ENCODE measurements around the gene PLPPR1.

PLPPR1 gene

DNA sequence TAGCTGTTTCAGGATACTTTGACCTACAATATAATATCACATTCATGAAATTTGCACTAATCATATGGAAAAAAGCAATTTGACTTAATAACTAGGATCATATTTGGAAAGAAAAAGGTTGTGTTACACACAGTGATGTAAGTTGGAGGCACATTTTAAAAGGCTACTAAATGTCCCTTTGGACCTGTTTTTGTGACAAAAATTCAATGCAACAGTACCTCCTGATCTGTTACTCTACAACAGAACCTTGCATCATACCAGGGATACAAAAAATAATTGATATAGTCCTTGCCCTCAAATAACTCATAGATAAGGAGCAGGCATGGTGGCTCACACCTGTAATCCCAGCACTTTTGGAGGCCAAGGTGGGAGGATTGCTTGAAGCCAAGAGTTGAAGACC lies 289.2 kb downstream of the PLPPR1 start:
- H3K27me3 ChIP-seq (ENCODE audit: insufficient read depth, low read length): no peaks in the 10 kb centered on the region
- TF ChIP-seq, protein P1, sequence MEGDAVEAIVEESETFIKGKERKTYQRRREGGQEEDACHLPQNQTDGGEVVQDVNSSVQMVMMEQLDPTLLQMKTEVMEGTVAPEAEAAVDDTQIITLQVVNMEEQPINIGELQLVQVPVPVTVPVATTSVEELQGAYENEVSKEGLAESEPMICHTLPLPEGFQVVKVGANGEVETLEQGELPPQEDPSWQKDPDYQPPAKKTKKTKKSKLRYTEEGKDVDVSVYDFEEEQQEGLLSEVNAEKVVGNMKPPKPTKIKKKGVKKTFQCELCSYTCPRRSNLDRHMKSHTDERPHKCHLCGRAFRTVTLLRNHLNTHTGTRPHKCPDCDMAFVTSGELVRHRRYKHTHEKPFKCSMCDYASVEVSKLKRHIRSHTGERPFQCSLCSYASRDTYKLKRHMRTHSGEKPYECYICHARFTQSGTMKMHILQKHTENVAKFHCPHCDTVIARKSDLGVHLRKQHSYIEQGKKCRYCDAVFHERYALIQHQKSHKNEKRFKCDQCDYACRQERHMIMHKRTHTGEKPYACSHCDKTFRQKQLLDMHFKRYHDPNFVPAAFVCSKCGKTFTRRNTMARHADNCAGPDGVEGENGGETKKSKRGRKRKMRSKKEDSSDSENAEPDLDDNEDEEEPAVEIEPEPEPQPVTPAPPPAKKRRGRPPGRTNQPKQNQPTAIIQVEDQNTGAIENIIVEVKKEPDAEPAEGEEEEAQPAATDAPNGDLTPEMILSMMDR (IDR thresholded peaks at IDR 0.05; ENCODE audit: low read length): no peak
- no peak for TF ChIP-seq EZH2 (IDR thresholded peaks at IDR 0.05; ENCODE audit: borderline replicate concordance, low read length)
- H3K79me2 ChIP-seq (ENCODE audit: insufficient read depth, low read length): no peaks in the 10 kb centered on the region
- no peak overlapping the region for H3K27ac ChIP-seq (ENCODE audit: low read depth, low read length, poor library complexity, severe bottlenecking)
- H3K9ac ChIP-seq (ENCODE audit: low read length): no peak overlapping the region
- no peaks in the 10 kb centered on the region for H3K9me2 ChIP-seq (ENCODE audit: low read depth, low read length)
- H4K20me1 ChIP-seq (ENCODE audit: insufficient read depth, low read length): no peaks in the 10 kb centered on the region
- H2AFZ ChIP-seq (ENCODE audit: low read length): no peak overlapping the region
- no peaks in the 10 kb centered on the region for H3K36me3 ChIP-seq (ENCODE audit: insufficient read depth, low read length)
- no peaks in the 10 kb centered on the region for H3F3A ChIP-seq (ENCODE audit: insufficient read depth, low read length)
- no peak overlapping the region for H3K4me2 ChIP-seq (ENCODE audit: low read length)
- no peak overlapping the region for H3K4me3 ChIP-seq (ENCODE audit: low read depth, low read length, poor library complexity, severe bottlenecking)
- no peaks in the 10 kb centered on the region for H3K4me1 ChIP-seq (ENCODE audit: insufficient read depth, low read length, severe bottlenecking)
- no peaks in the 10 kb centered on the region for H3K9me3 ChIP-seq (ENCODE audit: low read length)

DNA sequence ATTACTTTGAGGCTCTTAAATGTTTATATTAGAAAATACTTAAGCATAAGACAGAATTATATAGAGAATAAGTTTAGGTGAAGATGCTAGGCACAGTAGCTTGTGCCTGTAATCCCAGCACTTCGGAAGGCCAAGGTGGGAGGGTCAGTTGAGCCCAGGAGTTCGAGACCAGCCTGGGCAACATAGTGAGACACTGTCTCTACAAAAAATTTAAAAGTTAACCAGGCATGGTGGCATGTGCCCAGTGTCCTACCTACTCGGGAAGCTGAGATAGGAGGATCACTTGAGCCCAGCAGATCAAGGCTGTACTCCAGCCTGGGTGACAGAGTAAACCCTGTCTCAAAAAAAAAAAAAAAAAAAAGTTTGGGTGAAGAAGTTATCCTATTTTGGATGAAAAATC lies 294.6 kb downstream of the PLPPR1 start:
- no peak overlapping the region for H3K9ac ChIP-seq (ENCODE audit: low read length)
- no peak overlapping the region for H3K27ac ChIP-seq (ENCODE audit: low read depth, low read length, poor library complexity, severe bottlenecking)
- no peak overlapping the region for H2AFZ ChIP-seq (ENCODE audit: low read length)
- H3F3A ChIP-seq (ENCODE audit: insufficient read depth, low read length): no peaks in the 10 kb centered on the region
- H3K79me2 ChIP-seq (ENCODE audit: insufficient read depth, low read length): no peaks in the 10 kb centered on the region
- no peaks in the 10 kb centered on the region for H3K36me3 ChIP-seq (ENCODE audit: insufficient read depth, low read length)
- no peaks in the 10 kb centered on the region for H3K9me3 ChIP-seq (ENCODE audit: low read length)
- H4K20me1 ChIP-seq (ENCODE audit: insufficient read depth, low read length): no peaks in the 10 kb centered on the region
- no peaks in the 10 kb centered on the region for H3K9me2 ChIP-seq (ENCODE audit: low read depth, low read length)
- H3K4me2 ChIP-seq (ENCODE audit: low read length): no peak overlapping the region
- H3K4me3 ChIP-seq (ENCODE audit: low read depth, low read length, poor library complexity, severe bottlenecking): no peak overlapping the region
- H3K4me1 ChIP-seq (ENCODE audit: insufficient read depth, low read length, severe bottlenecking): no peaks in the 10 kb centered on the region
- TF ChIP-seq, protein P1 (IDR thresholded peaks at IDR 0.05; ENCODE audit: low read length): no peak
- no peak for TF ChIP-seq EZH2 (IDR thresholded peaks at IDR 0.05; ENCODE audit: borderline replicate concordance, low read length)
- no peaks in the 10 kb centered on the region for H3K27me3 ChIP-seq (ENCODE audit: insufficient read depth, low read length)

GRCh38 chr9:101324245-101324804 lies 295.8 kb downstream of the PLPPR1 start:
- no peaks in the 10 kb centered on the region for H3K36me3 ChIP-seq (ENCODE audit: insufficient read depth, low read length)
- TF ChIP-seq, protein P1 (IDR thresholded peaks at IDR 0.05; ENCODE audit: low read length): no peak
- TF ChIP-seq EZH2 (IDR thresholded peaks at IDR 0.05; ENCODE audit: borderline replicate concordance, low read length): no peak
- H3K4me1 ChIP-seq (ENCODE audit: insufficient read depth, low read length, severe bottlenecking): no peaks in the 10 kb centered on the region
- no peaks in the 10 kb centered on the region for H3K9me2 ChIP-seq (ENCODE audit: low read depth, low read length)
- no peaks in the 10 kb centered on the region for H3K9me3 ChIP-seq (ENCODE audit: low read length)
- no peaks in the 10 kb centered on the region for H4K20me1 ChIP-seq (ENCODE audit: insufficient read depth, low read length)
- H3K79me2 ChIP-seq (ENCODE audit: insufficient read depth, low read length): no peaks in the 10 kb centered on the region
- H2AFZ ChIP-seq (ENCODE audit: low read length): no peak overlapping the region
- no peak overlapping the region for H3K4me2 ChIP-seq (ENCODE audit: low read length)
- no peak overlapping the region for H3K9ac ChIP-seq (ENCODE audit: low read length)
- H3K27me3 ChIP-seq (ENCODE audit: insufficient read depth, low read length): no peaks in the 10 kb centered on the region
- no peak overlapping the region for H3K27ac ChIP-seq (ENCODE audit: low read depth, low read length, poor library complexity, severe bottlenecking)
- H3F3A ChIP-seq (ENCODE audit: insufficient read depth, low read length): no peaks in the 10 kb centered on the region
- no peak overlapping the region for H3K4me3 ChIP-seq (ENCODE audit: low read depth, low read length, poor library complexity, severe bottlenecking)

Data from OCI-LY1 (cell line).